ENCODE results near the gene SLC38A6. TPM values are rescaled to one million over a fixed set of nuclear protein-coding genes. Genes with fewer than 3 reads are reported as not detected.

Gene SLC38A6
- total and polyA plus RNA-seq, 2 donors from 2014 or later = 16.6 to 21.9 TPM

- Histone ChIP-seq H3K4me1 (ENCODE audit: control insufficient read depth in 2 of 3, insufficient read depth in 2 of 3, low read depth in 1 of 3, low read length in 3 of 3) (no peaks in the 10 kb centered on the region), H3K4me3 (ENCODE audit: low read length in 3 of 3) (no peak overlapping the region), H3K27me3 (ENCODE audit: control insufficient read depth, insufficient read depth, low read length) (no peaks in the 10 kb centered on the region), H3K36me3 (ENCODE audit: control insufficient read depth in 2 of 3, insufficient read depth in 3 of 3, low read length in 3 of 3) (no peaks in the 10 kb centered on the region), H3K9ac (ENCODE audit: low read length in 3 of 3) (no peak overlapping the region), H3K9me3 (ENCODE audit: control insufficient read depth in 2 of 3, insufficient read depth in 1 of 3, low read length in 3 of 3) (no peaks in the 10 kb centered on the region), H3K27ac (ENCODE audit: low read depth in 2 of 2, low read length in 2 of 2) (no peak overlapping the region)
- intact Hi-C loops (cut with DNase I) = no loop called here
- no peak for TF ChIP-seq CTCF (IDR thresholded peaks at IDR 0.05; ENCODE audit: borderline replicate concordance, extremely low read depth, insufficient read depth)
- FAIRE-seq (no peak), DNase-seq (no peak)
Measured at GRCh38 chr14:61034416-61035120, 53.5 kb downstream of the SLC38A6 start.

GRCh38 chr14:61037215-61037614, 56.2 kb downstream of the SLC38A6 start:
- no peak overlapping the region for H3K9ac ChIP-seq (ENCODE audit: low read length in 3 of 3)
- H3K27me3 ChIP-seq (ENCODE audit: control insufficient read depth, insufficient read depth, low read length) = no peaks in the 10 kb centered on the region
- no peak for TF ChIP-seq CTCF (IDR thresholded peaks at IDR 0.05; ENCODE audit: borderline replicate concordance, extremely low read depth, insufficient read depth)
- FAIRE-seq (no peak), DNase-seq (no peak)
- no peak overlapping the region for H3K4me3 ChIP-seq (ENCODE audit: low read length in 3 of 3)
- H3K4me1 ChIP-seq (ENCODE audit: control insufficient read depth in 2 of 3, insufficient read depth in 2 of 3, low read depth in 1 of 3, low read length in 3 of 3) = no peaks in the 10 kb centered on the region
- H3K27ac ChIP-seq (ENCODE audit: low read depth in 2 of 2, low read length in 2 of 2) = no peak overlapping the region
- H3K36me3 ChIP-seq (ENCODE audit: control insufficient read depth in 2 of 3, insufficient read depth in 3 of 3, low read length in 3 of 3) = no peaks in the 10 kb centered on the region
- H3K9me3 ChIP-seq (ENCODE audit: control insufficient read depth in 2 of 3, insufficient read depth in 1 of 3, low read length in 3 of 3) = no peaks in the 10 kb centered on the region
- intact Hi-C loops (cut with DNase I) = no loop called here

DNA sequence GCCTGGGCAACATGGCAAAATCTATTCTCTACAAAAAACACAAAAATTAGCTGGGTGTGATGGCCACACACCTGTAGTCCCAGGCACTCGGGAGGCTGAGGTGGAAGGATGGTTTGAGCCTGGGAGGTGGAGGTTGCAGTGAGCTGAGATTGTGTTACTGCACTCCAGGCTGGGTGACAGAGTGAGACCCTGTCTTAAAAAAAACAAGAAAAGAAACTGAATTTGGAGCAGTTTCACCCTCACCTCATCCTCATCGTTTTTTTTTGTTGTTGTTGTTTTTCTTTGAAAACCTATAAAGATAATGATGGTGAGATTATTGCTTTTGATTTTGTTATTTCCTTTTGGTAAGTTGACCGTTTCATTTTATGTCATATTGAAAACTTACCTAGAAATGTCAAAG, 60.7 kb downstream of the SLC38A6 start:
- no peaks in the 10 kb centered on the region for H3K27me3 ChIP-seq (ENCODE audit: control insufficient read depth, insufficient read depth, low read length)
- no peaks in the 10 kb centered on the region for H3K4me1 ChIP-seq (ENCODE audit: control insufficient read depth in 2 of 3, insufficient read depth in 2 of 3, low read depth in 1 of 3, low read length in 3 of 3)
- intact Hi-C loops (cut with DNase I) = no loop called here
- H3K4me3 ChIP-seq (ENCODE audit: low read length in 3 of 3) = no peak overlapping the region
- DNase-seq = peak in 1 of 5 donors; percentile 20
- no peak overlapping the region for H3K27ac ChIP-seq (ENCODE audit: low read depth in 2 of 2, low read length in 2 of 2)
- H3K36me3 ChIP-seq (ENCODE audit: control insufficient read depth in 2 of 3, insufficient read depth in 3 of 3, low read length in 3 of 3) = no peaks in the 10 kb centered on the region
- no peak for TF ChIP-seq CTCF (IDR thresholded peaks at IDR 0.05; ENCODE audit: borderline replicate concordance, extremely low read depth, insufficient read depth)
- H3K9me3 ChIP-seq (ENCODE audit: control insufficient read depth in 2 of 3, insufficient read depth in 1 of 3, low read length in 3 of 3) = no peaks in the 10 kb centered on the region
- FAIRE-seq = peak; percentile 17
- no peak overlapping the region for H3K9ac ChIP-seq (ENCODE audit: low read length in 3 of 3)

GRCh38 chr14:61042220-61042619, 61.2 kb downstream of the SLC38A6 start:
- DNase-seq (no peak), FAIRE-seq (no peak)
- no peaks in the 10 kb centered on the region for H3K27me3 ChIP-seq (ENCODE audit: control insufficient read depth, insufficient read depth, low read length)
- H3K36me3 ChIP-seq (ENCODE audit: control insufficient read depth in 2 of 3, insufficient read depth in 3 of 3, low read length in 3 of 3) = no peaks in the 10 kb centered on the region
- no peak overlapping the region for H3K9ac ChIP-seq (ENCODE audit: low read length in 3 of 3)
- no peaks in the 10 kb centered on the region for H3K9me3 ChIP-seq (ENCODE audit: control insufficient read depth in 2 of 3, insufficient read depth in 1 of 3, low read length in 3 of 3)
- H3K27ac ChIP-seq (ENCODE audit: low read depth in 2 of 2, low read length in 2 of 2) = no peak overlapping the region
- intact Hi-C loops (cut with DNase I) = no loop called here
- H3K4me1 ChIP-seq (ENCODE audit: control insufficient read depth in 2 of 3, insufficient read depth in 2 of 3, low read depth in 1 of 3, low read length in 3 of 3) = no peaks in the 10 kb centered on the region
- no peak for TF ChIP-seq CTCF (IDR thresholded peaks at IDR 0.05; ENCODE audit: borderline replicate concordance, extremely low read depth, insufficient read depth)
- no peak overlapping the region for H3K4me3 ChIP-seq (ENCODE audit: low read length in 3 of 3)
